Measurements from ENCODE around the gene GPRC6A. TPM values are rescaled to one million over a fixed set of nuclear protein-coding genes. Genes with fewer than 3 reads are reported as not detected.
A peak's percentile ranks its signal among the peaks of the same experiment; 100 is the strongest.

GPRC6A gene
- total RNA-seq, 1 experiment from 2014 or later = not detected

- no peaks in the 10 kb centered on the region for H3K79me1 ChIP-seq (ENCODE audit: insufficient read depth, low read depth, low read length, poor library complexity, severe bottlenecking)
- no peak overlapping the region for H3T11ph ChIP-seq (ENCODE audit: low read length)
- peaks cover 14% of the 10 kb centered on the region for H3K27me3 ChIP-seq (ENCODE audit: insufficient read depth, low read length)
- H3K14ac ChIP-seq (ENCODE audit: insufficient read depth, low read length) = no peak overlapping the region
- peak overlapping the region; percentile 81 to 94 for H3K4me3 Mint-ChIP-seq
- H3K23me2 ChIP-seq (ENCODE audit: insufficient read length, low read depth, low read length, poor library complexity, severe bottlenecking) = peaks cover 12% of the 10 kb centered on the region
- no peaks in the 10 kb centered on the region for H3K9me3 ChIP-seq (ENCODE audit: control insufficient read depth, low read depth, low read length)
- H3K4ac ChIP-seq (ENCODE audit: low read depth, low read length) = no peak overlapping the region
- no peak overlapping the region for H2BK120ac ChIP-seq (ENCODE audit: low read depth, low read length, poor library complexity, severe bottlenecking)
- no peak overlapping the region for H3K27ac Mint-ChIP-seq
- TF ChIP-seq, protein P1, sequence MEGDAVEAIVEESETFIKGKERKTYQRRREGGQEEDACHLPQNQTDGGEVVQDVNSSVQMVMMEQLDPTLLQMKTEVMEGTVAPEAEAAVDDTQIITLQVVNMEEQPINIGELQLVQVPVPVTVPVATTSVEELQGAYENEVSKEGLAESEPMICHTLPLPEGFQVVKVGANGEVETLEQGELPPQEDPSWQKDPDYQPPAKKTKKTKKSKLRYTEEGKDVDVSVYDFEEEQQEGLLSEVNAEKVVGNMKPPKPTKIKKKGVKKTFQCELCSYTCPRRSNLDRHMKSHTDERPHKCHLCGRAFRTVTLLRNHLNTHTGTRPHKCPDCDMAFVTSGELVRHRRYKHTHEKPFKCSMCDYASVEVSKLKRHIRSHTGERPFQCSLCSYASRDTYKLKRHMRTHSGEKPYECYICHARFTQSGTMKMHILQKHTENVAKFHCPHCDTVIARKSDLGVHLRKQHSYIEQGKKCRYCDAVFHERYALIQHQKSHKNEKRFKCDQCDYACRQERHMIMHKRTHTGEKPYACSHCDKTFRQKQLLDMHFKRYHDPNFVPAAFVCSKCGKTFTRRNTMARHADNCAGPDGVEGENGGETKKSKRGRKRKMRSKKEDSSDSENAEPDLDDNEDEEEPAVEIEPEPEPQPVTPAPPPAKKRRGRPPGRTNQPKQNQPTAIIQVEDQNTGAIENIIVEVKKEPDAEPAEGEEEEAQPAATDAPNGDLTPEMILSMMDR (conservative IDR thresholded peaks at IDR 0.05) = no peak
- no peak overlapping the region for H3K27ac ChIP-seq (ENCODE audit: insufficient read length, low read depth, low read length)
- no peak overlapping the region for H2AFZ ChIP-seq (ENCODE audit: low read length)
- H4K91ac ChIP-seq (ENCODE audit: insufficient read length, low read depth, low read length) = no peak overlapping the region
- H4K20me1 ChIP-seq (ENCODE audit: control insufficient read depth, insufficient read depth, insufficient read length) = no peaks in the 10 kb centered on the region
- H2AK5ac ChIP-seq (ENCODE audit: insufficient read length, low read length) = no peak overlapping the region
- no peak overlapping the region for H4K5ac ChIP-seq (ENCODE audit: insufficient read length, low read depth, low read length)
- H2BK5ac ChIP-seq (ENCODE audit: insufficient read length, low read length) = no peak overlapping the region
- DNase-seq = no peak
- H3K36me3 Mint-ChIP-seq (ENCODE audit: insufficient read depth in 1 of 3, low read depth in 3 of 3) = peaks cover 0 to 5% (median 3%) of the 10 kb centered on the region in 3 experiments; a peak in 4 of 7 replicates
- peaks cover 51% of the 10 kb centered on the region for H3K27me3 Mint-ChIP-seq (ENCODE audit: low read depth)
- no peak overlapping the region for H2BK15ac ChIP-seq (ENCODE audit: low read depth, low read length)
- no peaks in the 10 kb centered on the region for H3K79me2 ChIP-seq (ENCODE audit: insufficient read depth, low read length)
- peaks cover 9 to 12% of the 10 kb centered on the region in 2 experiments for H3K4me1 Mint-ChIP-seq
- H2BK20ac ChIP-seq (ENCODE audit: low read depth, low read length, poor library complexity, severe bottlenecking) = no peak overlapping the region
- no peak overlapping the region for H3K23ac ChIP-seq (ENCODE audit: insufficient read length, low read depth, low read length)
- H3K56ac ChIP-seq (ENCODE audit: insufficient read length, low read depth, low read length) = no peak overlapping the region
- no peak overlapping the region for H2BK12ac ChIP-seq (ENCODE audit: insufficient read length, low read depth, low read length)
- peaks cover 9 to 11% of the 10 kb centered on the region in 2 experiments for H3K9me3 Mint-ChIP-seq
- H3K4me1 ChIP-seq (ENCODE audit: insufficient read depth, low read length) = no peaks in the 10 kb centered on the region
- no CpG with 5 or more reads among the region's 8 CpGs for WGBS (ENCODE audit: extremely low coverage, insufficient read length, low lambda C conversion rate)
- H3K18ac ChIP-seq (ENCODE audit: insufficient read length, low read depth, low read length) = no peak overlapping the region
- peak overlapping the region; percentile 50 for H3K4me2 ChIP-seq (ENCODE audit: insufficient read depth, insufficient read length, low read length)
- H4K8ac ChIP-seq (replicated peaks; ENCODE audit: insufficient read length, low read depth, low read length) = no peak overlapping the region
- H3K9ac ChIP-seq (ENCODE audit: extremely low read depth, insufficient read length, low read length) = no peak overlapping the region
These were observed 47.2 kb upstream of the GPRC6A start for GRCh38 chr6:116876107-116876506.

Measured in H9 (cell line).